ENCODE results near the gene PIK3C2G.

PIK3C2G gene

GRCh38 chr12:18482601-18483120 lies 221.3 kb downstream of the PIK3C2G start:
- TF ChIP-seq REST (IDR thresholded peaks at IDR 0.05; ENCODE audit: insufficient replicate concordance, low read depth), result no peak
- H3K27ac ChIP-seq (replicated peaks), result no peak overlapping the region
- no peak for DNase-seq (ENCODE audit: low read depth in 1 of 2, low spot score in 1 of 2)
- no peaks in the 10 kb centered on the region for H3K27me3 ChIP-seq (ENCODE audit: insufficient read depth, poor library complexity, severe bottlenecking)
- H3K4me3 ChIP-seq (replicated peaks; ENCODE audit: insufficient read depth, low read length), result no peak overlapping the region

GRCh38 chr12:18483698-18484325 lies 222.5 kb downstream of the PIK3C2G start:
- Histone ChIP-seq H3K4me3 (replicated peaks; ENCODE audit: insufficient read depth, low read length) (no peak overlapping the region), H3K27me3 (ENCODE audit: insufficient read depth, poor library complexity, severe bottlenecking) (no peaks in the 10 kb centered on the region), H3K27ac (replicated peaks) (no peak overlapping the region)
- TF ChIP-seq SPI1 (IDR thresholded peaks at IDR 0.05; ENCODE audit: borderline replicate concordance, low read depth), result no peak
- no peak for TF ChIP-seq REST (IDR thresholded peaks at IDR 0.05; ENCODE audit: insufficient replicate concordance, low read depth)
- no peak for TF ChIP-seq CTCF (IDR thresholded peaks at IDR 0.05; ENCODE audit: insufficient read depth, low read length)
- TF ChIP-seq POLR2AphosphoS5 (IDR thresholded peaks at IDR 0.05; ENCODE audit: low read depth), result no peak
- TF ChIP-seq GABPA (IDR thresholded peaks at IDR 0.05; ENCODE audit: low read depth), result no peak
- DNase-seq (ENCODE audit: low read depth in 1 of 2, low spot score in 1 of 2), result no peak

- no peak for DNase-seq (ENCODE audit: low read depth in 1 of 2, low spot score in 1 of 2)
- Histone ChIP-seq H3K27ac (replicated peaks) (no peak overlapping the region), H3K4me3 (replicated peaks; ENCODE audit: insufficient read depth, low read length) (no peak overlapping the region), H3K27me3 (ENCODE audit: insufficient read depth, poor library complexity, severe bottlenecking) (no peaks in the 10 kb centered on the region)
- TF ChIP-seq REST (IDR thresholded peaks at IDR 0.05; ENCODE audit: insufficient replicate concordance, low read depth) (no peak), SPI1 (IDR thresholded peaks at IDR 0.05; ENCODE audit: borderline replicate concordance, low read depth) (no peak), POLR2AphosphoS5 (IDR thresholded peaks at IDR 0.05; ENCODE audit: low read depth) (no peak), CTCF (IDR thresholded peaks at IDR 0.05; ENCODE audit: insufficient read depth, low read length) (no peak), GABPA (IDR thresholded peaks at IDR 0.05; ENCODE audit: low read depth) (no peak)
These were observed 224.7 kb downstream of the PIK3C2G start for GRCh38 chr12:18486036-18486435.

Data from HL-60 (cell line).